Activated naive CD4-positive, alpha-beta T cell treated with anti-CD3 and anti-CD28 coated beads for 36 hours (primary cell): Measurements from ENCODE around the gene SH3GL3. TPM values are rescaled to one million over a fixed set of nuclear protein-coding genes. Genes with fewer than 3 reads are reported as not detected.

ENCODE experiments used
- total RNA-seq, 2 experiments: library from RNA; stranded (reverse); gene quantifications; one replicate each; pipeline ENCODE4 v1.2.3, GENCODE V29; 2021

Gene SH3GL3
- total RNA-seq, 2 experiments from 2014 or later = not detected

Other genes with a start within 250 kb of the SH3GL3 start
- 1 to 10 TPM; 5.9 to 8.1 TPM for gene HDGFL3, start 239.5 kb upstream of the SH3GL3 start, total RNA-seq
- gene BNC1, start 162.7 kb upstream of the SH3GL3 start, total RNA-seq = not detected
- not detected for gene ADAMTSL3, start 206.8 kb downstream of the SH3GL3 start, total RNA-seq